C4-2B (cell line): Measurements from ENCODE around the gene COMTD1.

ENCODE experiments used
- ZFX ChIP-seq: fragments of 450-650 bp; IDR thresholded peaks from 2 replicates; pipeline ENCODE4 v1.6.1; 2017
- TF ChIP-seq, protein P1 (sequence below): fragments of 450-650 bp; conservative IDR thresholded peaks from 2 replicates; pipeline ENCODE4 v1.5.1; 2017; ENCODE audit warnings: mild to moderate bottlenecking

DNA sequence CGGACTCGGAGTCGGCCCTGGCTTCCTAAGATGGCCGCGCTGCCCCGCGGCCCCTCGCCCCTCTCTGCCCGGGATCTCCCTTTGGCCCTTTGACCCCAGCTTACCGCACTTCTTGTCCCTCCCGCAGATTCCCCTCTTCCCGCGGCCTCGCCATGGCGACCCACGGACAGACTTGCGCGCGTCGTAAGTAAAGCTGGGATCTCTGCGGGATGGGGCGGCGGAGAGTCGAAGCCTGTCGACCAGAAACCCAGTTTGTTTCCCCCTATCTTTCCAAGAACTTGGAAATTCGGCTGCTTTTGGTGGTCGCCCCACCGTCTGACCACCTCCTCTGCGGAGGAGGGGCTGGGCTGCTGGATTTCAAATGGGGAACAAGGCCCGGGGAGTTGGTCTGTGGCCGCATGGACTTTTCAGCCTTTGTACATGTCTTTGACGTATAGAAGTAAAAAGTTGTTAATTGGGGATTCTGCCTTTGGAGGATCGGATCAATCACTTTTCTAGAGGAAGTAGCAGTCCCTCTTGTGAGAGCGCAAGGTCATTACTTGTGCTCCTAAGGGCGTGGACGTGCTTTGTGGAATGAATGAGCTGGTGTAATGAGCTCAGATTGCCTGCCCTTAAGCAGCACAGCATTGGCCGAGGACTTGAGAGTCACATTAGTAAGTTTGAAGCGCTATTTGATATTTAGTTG, 24.6 kb downstream of the COMTD1 start:
- TF ChIP-seq, protein P1, sequence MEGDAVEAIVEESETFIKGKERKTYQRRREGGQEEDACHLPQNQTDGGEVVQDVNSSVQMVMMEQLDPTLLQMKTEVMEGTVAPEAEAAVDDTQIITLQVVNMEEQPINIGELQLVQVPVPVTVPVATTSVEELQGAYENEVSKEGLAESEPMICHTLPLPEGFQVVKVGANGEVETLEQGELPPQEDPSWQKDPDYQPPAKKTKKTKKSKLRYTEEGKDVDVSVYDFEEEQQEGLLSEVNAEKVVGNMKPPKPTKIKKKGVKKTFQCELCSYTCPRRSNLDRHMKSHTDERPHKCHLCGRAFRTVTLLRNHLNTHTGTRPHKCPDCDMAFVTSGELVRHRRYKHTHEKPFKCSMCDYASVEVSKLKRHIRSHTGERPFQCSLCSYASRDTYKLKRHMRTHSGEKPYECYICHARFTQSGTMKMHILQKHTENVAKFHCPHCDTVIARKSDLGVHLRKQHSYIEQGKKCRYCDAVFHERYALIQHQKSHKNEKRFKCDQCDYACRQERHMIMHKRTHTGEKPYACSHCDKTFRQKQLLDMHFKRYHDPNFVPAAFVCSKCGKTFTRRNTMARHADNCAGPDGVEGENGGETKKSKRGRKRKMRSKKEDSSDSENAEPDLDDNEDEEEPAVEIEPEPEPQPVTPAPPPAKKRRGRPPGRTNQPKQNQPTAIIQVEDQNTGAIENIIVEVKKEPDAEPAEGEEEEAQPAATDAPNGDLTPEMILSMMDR = no peak
- TF ChIP-seq ZFX = peak; percentile 81
